ENCODE results near the gene BSG. TPM values are rescaled to one million over a fixed set of nuclear protein-coding genes. Genes with fewer than 3 reads are reported as not detected.

Gene BSG
- polyA plus RNA-seq, 1 donor from 2014 or later = 209 TPM

Other genes starting within 250 kb of the BSG start
- 13.9 and 16.0 TPM in 2 replicates for gene MIER2, start 227.8 kb upstream of the BSG start, polyA plus RNA-seq
- gene C2CD4C, start 163.4 kb upstream of the BSG start, polyA plus RNA-seq = 21.4 and 22.8 TPM in 2 replicates
- 75.8 and 81.2 TPM in 2 replicates for gene SHC2, start 111.6 kb upstream of the BSG start, polyA plus RNA-seq
- gene MADCAM1, start 76.1 kb upstream of the BSG start, polyA plus RNA-seq = 0.22 and 1.0 TPM in 2 replicates
- gene TPGS1, start 65.1 kb upstream of the BSG start, polyA plus RNA-seq = 79.6 and 83.2 TPM in 2 replicates
- 155 and 172 TPM in 2 replicates for gene CDC34, start 40.8 kb upstream of the BSG start, polyA plus RNA-seq
- 0.38 and 0.72 TPM in 2 replicates for gene GZMM, start 28.5 kb upstream of the BSG start, polyA plus RNA-seq
- 4.7 and 6.4 TPM in 2 replicates for gene HCN2, start 17.3 kb downstream of the BSG start, polyA plus RNA-seq
- gene POLRMT, start 60.9 kb downstream of the BSG start, polyA plus RNA-seq = 28.3 TPM in 2 replicates
- 0.48 TPM in 1 of 2 replicates, not detected in the other for gene FGF22, start 67.3 kb downstream of the BSG start, polyA plus RNA-seq
- 33.7 and 44.8 TPM in 2 replicates for gene RNF126, start 90.6 kb downstream of the BSG start, polyA plus RNA-seq
- gene FSTL3, start 103.8 kb downstream of the BSG start, polyA plus RNA-seq = 3.1 and 6.6 TPM in 2 replicates
- not detected in 2 replicates for gene PRSS57, start 122.9 kb downstream of the BSG start, polyA plus RNA-seq
- gene PALM, start 136.3 kb downstream of the BSG start, polyA plus RNA-seq = 74.8 and 87.3 TPM in 2 replicates
- 0.24 and 0.98 TPM in 2 replicates for gene MISP, start 178.5 kb downstream of the BSG start, polyA plus RNA-seq
- 27.3 and 39.0 TPM in 2 replicates for gene PTBP1, start 224.9 kb downstream of the BSG start, polyA plus RNA-seq
- gene PLPPR3, start 249.4 kb downstream of the BSG start, polyA plus RNA-seq = 239 and 275 TPM in 2 replicates

Measured in neural cell (in vitro differentiated cells).